ENCODE measurements around the gene SELE.
"Not testable (repeated sequence)": the region's sequence is repeated elsewhere in the genome, so short reads cannot be mapped to it uniquely, and the experiment has no call there.

SELE gene

GRCh38 chr1:169683661-169684060 is 50.2 kb downstream of the SELE start:
- no peak for DNase-seq (ENCODE audit: low read depth in 2 of 2)

DNA sequence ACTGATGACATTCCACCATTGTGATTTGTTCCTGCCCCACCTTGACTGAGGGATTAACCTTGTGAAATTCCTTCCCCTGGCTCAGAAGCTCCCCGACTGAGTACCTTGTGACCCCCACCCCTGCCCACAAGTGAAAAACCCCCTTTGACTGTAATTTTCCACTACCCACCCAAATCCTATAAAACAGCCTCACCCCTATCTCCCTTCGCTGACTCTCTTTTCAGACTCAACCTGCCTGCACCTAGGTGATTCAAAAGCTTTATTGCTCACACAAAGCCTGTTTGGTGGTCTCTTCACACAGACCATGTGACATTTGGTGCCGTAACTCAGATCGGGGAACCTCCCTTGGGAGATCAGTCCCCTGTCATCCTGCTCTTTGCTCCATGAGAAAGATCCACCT is 50.7 kb downstream of the SELE start:
- not testable (repeated sequence) for DNase-seq (ENCODE audit: low read depth in 2 of 2)

GRCh38 chr1:169682071-169682470 is 51.8 kb downstream of the SELE start:
- no peak for DNase-seq (ENCODE audit: low read depth in 2 of 2)

GRCh38 chr1:169681140-169681539 is 52.7 kb downstream of the SELE start:
- DNase-seq (ENCODE audit: low read depth in 2 of 2) = no peak

- no peak for DNase-seq (ENCODE audit: low read depth in 2 of 2)
Measured at GRCh38 chr1:169680377-169681019, 53.4 kb downstream of the SELE start.

- DNase-seq (ENCODE audit: low read depth in 2 of 2) = no peak
Measured at GRCh38 chr1:169679692-169680091, 54.2 kb downstream of the SELE start.

DNA sequence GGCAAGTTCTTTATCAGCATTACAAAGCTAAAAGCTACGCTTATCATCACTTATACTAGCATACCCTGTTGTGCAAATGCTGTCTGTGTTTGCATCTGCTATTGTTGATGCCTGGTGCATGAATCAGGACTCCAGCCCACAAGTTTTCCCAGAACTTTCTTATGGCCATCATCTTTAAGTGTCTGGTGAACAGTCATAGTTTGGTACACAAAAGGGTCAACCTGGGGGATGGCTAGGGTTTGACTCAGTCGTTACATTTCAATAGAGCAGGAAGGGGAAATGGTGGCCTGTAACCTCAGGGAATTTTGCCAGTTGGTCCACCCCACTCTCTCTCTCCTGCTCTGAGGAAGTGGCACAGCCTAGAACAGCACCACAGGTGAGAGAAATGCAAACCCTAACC is 57.9 kb downstream of the SELE start:
- no peak for DNase-seq (ENCODE audit: low read depth in 2 of 2)
